DND-41 (cell line): ENCODE data around the gene PHC2.

Source experiments
- ATAC-seq: fragments of 200-7000 bp; cut with Tn5 transposase; 3 replicates; pipeline ENCODE4 v1.9.1; 2021; ENCODE audit warnings: low read depth; ENCODE audit not compliant: insufficient read depth
- DNase-seq: peaks from one replicate; pipeline ENCODE4 v3.0.0-alpha.2; 2020
- H2AFZ ChIP-seq: 2 replicates; pipeline ENCODE4 v1.6.0; 2012; ENCODE audit warnings: low read depth, low read length
- H3K27ac ChIP-seq: 2 replicates; pipeline ENCODE4 v1.5.1; 2012; ENCODE audit warnings: low read length, inconsistent platforms
- H3K27me3 ChIP-seq: fragments of 200-600 bp; sonication (generic); 2 replicates; pipeline ENCODE4 v1.6.0; 2012; ENCODE audit warnings: low read length, mild to moderate bottlenecking, inconsistent platforms; ENCODE audit not compliant: insufficient read depth, poor library complexity
- H3K36me3 ChIP-seq: 2 replicates; pipeline ENCODE4 v1.5.1; 2012; ENCODE audit warnings: low read length, inconsistent platforms; ENCODE audit not compliant: insufficient read depth
- H3K4me1 ChIP-seq: 2 replicates; pipeline ENCODE4 v1.5.1; 2012; ENCODE audit warnings: mild to moderate bottlenecking, low read length; ENCODE audit not compliant: insufficient read depth
- H3K4me2 ChIP-seq: 2 replicates; pipeline ENCODE4 v1.6.0; 2012; ENCODE audit warnings: mild to moderate bottlenecking, moderate library complexity, low read length, inconsistent platforms; ENCODE audit not compliant: insufficient read depth
- H3K4me3 ChIP-seq, 2 experiments: fragments of 200-600 bp in 1 of 2; shearing (Covaris generic) in 1 of 2; 2 replicates each; pipeline ENCODE4 v1.5.1; 2012 to 2016; ENCODE audit warnings: inconsistent platforms in 2 of 2, low read length in 2 of 2, mild to moderate bottlenecking in 2 of 2, low read depth in 1 of 2, moderate library complexity in 1 of 2
- H3K79me2 ChIP-seq: 2 replicates; pipeline ENCODE4 v1.6.0; 2012; ENCODE audit warnings: low read length, inconsistent platforms; ENCODE audit not compliant: insufficient read depth
- H3K9ac ChIP-seq: 2 replicates; pipeline ENCODE4 v1.6.0; 2012; ENCODE audit warnings: low read depth, mild to moderate bottlenecking, inconsistent platforms, low read length, moderate library complexity
- H3K9me3 ChIP-seq: 2 replicates; pipeline ENCODE4 v1.5.1; 2012; ENCODE audit warnings: low read length, moderate library complexity, mild to moderate bottlenecking, inconsistent platforms; ENCODE audit not compliant: insufficient read depth, severe bottlenecking
- H4K20me1 ChIP-seq: 2 replicates; pipeline ENCODE4 v1.6.0; 2012; ENCODE audit warnings: low read length; ENCODE audit not compliant: insufficient read depth
- CTCF ChIP-seq: IDR thresholded peaks from 2 replicates; pipeline ENCODE4 v1.5.1; 2012; ENCODE audit warnings: borderline replicate concordance, low read length, moderate library complexity, mild to moderate bottlenecking; ENCODE audit not compliant: poor library complexity, severe bottlenecking; ENCODE audit errors: extremely low read depth
- EZH2 ChIP-seq: IDR thresholded peaks from 3 replicates; pipeline ENCODE4 v1.6.1; 2012; ENCODE audit warnings: borderline replicate concordance, low read depth, mild to moderate bottlenecking, moderate library complexity, low read length, inconsistent platforms; ENCODE audit not compliant: severe bottlenecking

Gene PHC2

GRCh38 chr1:33321178-33321577, 109.7 kb downstream of the PHC2 start:
- ATAC-seq (0 out of 3 replicates have a peak, but pooled peaks have one; percentile 8), DNase-seq (no peak)
- no peak overlapping the region for H3K27ac ChIP-seq
- no peak overlapping the region for H3K4me3 ChIP-seq
- TF ChIP-seq CTCF, result no peak
- no peak overlapping the region for H2AFZ ChIP-seq
- no peaks in the 10 kb centered on the region for H3K27me3 ChIP-seq
- H3K4me1 ChIP-seq, result no peaks in the 10 kb centered on the region
- no peaks in the 10 kb centered on the region for H3K79me2 ChIP-seq
- H3K36me3 ChIP-seq, result peaks cover 35% of the 10 kb centered on the region
- H4K20me1 ChIP-seq, result peaks cover 21% of the 10 kb centered on the region
- no peak overlapping the region for H3K9ac ChIP-seq
- no peaks in the 10 kb centered on the region for H3K9me3 ChIP-seq
- H3K4me2 ChIP-seq, result no peak overlapping the region

- no peaks in the 10 kb centered on the region for H3K9me3 ChIP-seq
- no peak within 1 kb of the TSS for H3K4me2 ChIP-seq
- TF ChIP-seq CTCF (no peak), EZH2 (no peak)
- H3K79me2 ChIP-seq, result no peaks in the 10 kb centered on the region
- no peak within 1 kb of the TSS for H3K4me3 ChIP-seq
- no peaks in the 10 kb centered on the region for H3K4me1 ChIP-seq
- ATAC-seq (0 out of 3 replicates have a peak, but pooled peaks have one; percentile 18), DNase-seq (no peak)
- H3K27me3 ChIP-seq, result no peaks in the 10 kb centered on the region
- H3K36me3 ChIP-seq, result peaks cover 30% of the 10 kb centered on the region
- peaks cover 21% of the 10 kb centered on the region for H4K20me1 ChIP-seq
- no peak within 1 kb of the TSS for H3K27ac ChIP-seq
- H3K9ac ChIP-seq, result no peak within 1 kb of the TSS
- H2AFZ ChIP-seq, result no peak within 1 kb of the TSS
These were observed 110.2 kb downstream of the PHC2 start, which contains the start of gene A3GALT2 for GRCh38 chr1:33320619-33321165. Gene A3GALT2 (minus strand): TSS chr1:33321098. CDS start chr1:33321098, 0 bp downstream.

- Histone ChIP-seq H3K36me3 (peaks cover 24% of the 10 kb centered on the region), H3K4me3 (no peak overlapping the region), H3K79me2 (no peaks in the 10 kb centered on the region), H3K9ac (no peak overlapping the region), H3K4me2 (no peak overlapping the region), H4K20me1 (peaks cover 16% of the 10 kb centered on the region), H3K27ac (no peak overlapping the region), H3K9me3 (no peaks in the 10 kb centered on the region), H3K27me3 (no peaks in the 10 kb centered on the region), H3K4me1 (no peaks in the 10 kb centered on the region), H2AFZ (no peak overlapping the region)
- 0 out of 3 replicates have a peak, but pooled peaks have one; percentile 20 for ATAC-seq
- TF ChIP-seq EZH2 (no peak), CTCF (no peak)
- DNase-seq, result no peak
These were observed 110.8 kb downstream of the PHC2 start for GRCh38 chr1:33319949-33320618.
